GM12874 (cell line): ENCODE measurements around the gene SLC4A7.

Source experiments
- TF ChIP-seq, protein P1 (sequence below): IDR thresholded peaks from 2 replicates; pipeline ENCODE4 v1.5.1; 2011; ENCODE audit warnings: low read depth, mild to moderate bottlenecking, control low read depth, low read length, moderate library complexity; ENCODE audit not compliant: insufficient read depth

Gene SLC4A7

DNA sequence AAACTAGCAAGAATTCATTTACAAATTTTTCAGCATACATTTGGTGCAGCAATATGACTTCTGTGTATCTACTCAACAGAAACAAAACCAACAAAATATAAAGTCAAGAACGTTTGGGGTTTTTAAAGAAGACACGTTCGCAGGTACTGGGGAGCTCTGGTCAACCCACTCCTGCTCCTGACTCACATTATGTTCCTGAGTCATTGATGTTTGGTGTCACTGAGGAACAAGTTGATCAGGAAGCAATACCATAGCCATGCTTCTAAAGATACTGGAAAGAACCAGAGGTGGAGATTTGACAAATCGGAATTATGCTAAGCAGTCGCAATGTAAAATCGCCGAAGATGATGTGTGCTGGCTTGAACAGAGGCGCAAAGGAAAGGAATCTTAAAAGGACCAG lies 22.0 kb downstream of the SLC4A7 start:
- TF ChIP-seq, protein P1, sequence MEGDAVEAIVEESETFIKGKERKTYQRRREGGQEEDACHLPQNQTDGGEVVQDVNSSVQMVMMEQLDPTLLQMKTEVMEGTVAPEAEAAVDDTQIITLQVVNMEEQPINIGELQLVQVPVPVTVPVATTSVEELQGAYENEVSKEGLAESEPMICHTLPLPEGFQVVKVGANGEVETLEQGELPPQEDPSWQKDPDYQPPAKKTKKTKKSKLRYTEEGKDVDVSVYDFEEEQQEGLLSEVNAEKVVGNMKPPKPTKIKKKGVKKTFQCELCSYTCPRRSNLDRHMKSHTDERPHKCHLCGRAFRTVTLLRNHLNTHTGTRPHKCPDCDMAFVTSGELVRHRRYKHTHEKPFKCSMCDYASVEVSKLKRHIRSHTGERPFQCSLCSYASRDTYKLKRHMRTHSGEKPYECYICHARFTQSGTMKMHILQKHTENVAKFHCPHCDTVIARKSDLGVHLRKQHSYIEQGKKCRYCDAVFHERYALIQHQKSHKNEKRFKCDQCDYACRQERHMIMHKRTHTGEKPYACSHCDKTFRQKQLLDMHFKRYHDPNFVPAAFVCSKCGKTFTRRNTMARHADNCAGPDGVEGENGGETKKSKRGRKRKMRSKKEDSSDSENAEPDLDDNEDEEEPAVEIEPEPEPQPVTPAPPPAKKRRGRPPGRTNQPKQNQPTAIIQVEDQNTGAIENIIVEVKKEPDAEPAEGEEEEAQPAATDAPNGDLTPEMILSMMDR, result no peak

DNA sequence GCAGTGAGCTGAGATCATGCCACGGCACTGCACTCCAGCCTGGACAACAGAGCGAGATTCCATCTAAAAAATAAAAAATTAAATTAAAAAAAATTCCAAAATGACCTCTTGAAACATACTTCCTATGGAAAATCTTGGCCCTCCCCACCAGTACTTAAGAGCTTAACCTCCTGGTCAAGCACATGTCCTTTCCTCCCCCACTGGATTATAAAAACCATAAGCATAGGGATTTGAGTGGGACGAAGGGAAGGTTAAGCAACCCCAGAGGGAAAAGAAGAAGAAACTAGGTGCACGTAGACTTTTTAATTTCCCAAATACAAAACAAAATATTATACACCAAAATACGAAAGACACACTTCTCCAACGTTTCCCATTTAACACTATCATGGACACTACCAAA lies 25.3 kb downstream of the SLC4A7 start:
- TF ChIP-seq, protein P1, result no peak

DNA sequence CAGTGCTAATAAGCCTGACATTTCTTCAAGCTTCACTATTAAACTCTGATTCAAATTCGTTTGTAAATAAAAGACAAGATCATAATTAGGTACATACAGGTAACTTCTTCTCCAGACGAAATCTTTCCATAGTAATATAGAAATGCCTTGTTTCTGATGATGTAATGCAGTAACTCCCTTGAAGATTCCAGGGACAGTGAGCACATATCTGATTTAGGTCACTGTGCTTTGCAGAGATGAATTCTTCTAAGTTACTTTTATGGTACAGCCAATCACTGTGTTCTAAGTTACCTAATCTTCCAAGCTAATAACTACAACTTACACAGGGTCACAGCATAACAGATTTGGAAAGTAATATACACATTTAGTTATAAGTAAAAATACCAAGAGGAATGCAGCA lies 27.6 kb downstream of the SLC4A7 start:
- TF ChIP-seq, protein P1, result no peak

DNA sequence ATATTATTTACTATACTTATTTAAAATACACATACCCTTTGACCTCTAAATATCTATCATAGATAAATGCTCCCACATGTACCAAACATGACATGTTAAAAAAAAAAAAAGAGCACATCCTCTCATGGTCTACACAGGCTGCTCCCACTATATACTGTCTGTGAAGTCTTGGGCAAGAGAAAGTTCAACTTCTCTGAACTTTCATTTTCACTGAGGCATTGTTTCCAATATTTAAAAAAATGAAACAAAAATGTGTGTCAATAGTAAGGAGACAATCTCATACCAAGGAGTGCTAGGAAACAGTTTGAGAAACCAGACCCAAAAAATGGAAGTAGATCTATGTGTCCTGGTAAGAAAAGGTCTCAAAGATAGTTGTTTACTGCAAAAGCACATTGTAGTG lies 29.3 kb downstream of the SLC4A7 start:
- TF ChIP-seq, protein P1, result no peak

DNA sequence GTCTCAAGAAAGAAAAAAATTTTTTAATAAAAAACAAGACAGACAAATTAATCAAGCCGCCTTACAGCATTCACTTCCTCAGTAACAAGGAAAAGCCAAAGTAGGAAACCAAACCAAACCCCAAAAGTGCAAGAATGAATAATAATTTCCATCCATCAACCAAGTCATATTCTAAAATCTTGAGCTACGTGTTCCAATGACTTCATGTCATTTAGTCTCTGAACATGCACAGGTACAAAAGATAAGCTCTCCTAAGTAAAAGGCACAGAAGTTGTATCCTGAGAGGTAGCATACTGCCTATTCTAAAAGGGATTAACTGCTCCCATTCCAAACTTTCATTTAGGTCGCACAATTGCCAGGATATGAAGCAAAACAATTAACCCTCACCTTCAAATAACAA lies 29.7 kb downstream of the SLC4A7 start:
- TF ChIP-seq, protein P1, result no peak

DNA sequence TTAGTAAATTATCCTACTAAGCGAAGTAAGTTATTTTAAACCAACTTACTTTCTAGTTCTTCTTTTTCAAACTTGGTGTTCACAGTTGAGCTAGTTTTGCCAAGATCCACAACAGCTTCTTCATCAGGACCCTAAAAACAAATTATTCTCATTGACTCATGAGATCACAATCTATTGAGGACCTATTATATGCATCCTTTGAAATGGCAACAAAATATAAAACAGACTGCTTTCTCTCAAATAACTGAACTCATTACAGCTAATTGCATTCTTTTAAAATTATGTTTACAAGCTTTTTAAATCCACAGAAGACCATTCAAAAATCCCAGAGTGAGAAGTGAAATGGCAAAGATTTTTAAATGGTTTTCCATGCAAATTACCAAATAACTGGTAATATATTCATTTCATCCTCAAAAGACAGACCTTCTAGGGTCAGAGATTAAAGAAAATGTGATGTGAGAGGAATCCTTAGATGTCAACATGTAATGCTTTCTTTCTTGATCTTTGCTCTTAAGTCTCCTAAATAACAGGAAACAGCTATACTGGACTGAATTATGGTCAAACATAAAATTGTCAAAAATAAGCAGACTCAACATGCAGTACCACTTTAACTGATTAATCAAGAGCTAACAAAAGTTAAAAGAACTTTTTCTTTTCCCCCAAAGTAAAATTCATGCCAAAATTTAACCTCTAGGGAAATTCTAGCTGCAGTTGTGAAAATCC lies 31.7 kb downstream of the SLC4A7 start:
- TF ChIP-seq, protein P1, result no peak

DNA sequence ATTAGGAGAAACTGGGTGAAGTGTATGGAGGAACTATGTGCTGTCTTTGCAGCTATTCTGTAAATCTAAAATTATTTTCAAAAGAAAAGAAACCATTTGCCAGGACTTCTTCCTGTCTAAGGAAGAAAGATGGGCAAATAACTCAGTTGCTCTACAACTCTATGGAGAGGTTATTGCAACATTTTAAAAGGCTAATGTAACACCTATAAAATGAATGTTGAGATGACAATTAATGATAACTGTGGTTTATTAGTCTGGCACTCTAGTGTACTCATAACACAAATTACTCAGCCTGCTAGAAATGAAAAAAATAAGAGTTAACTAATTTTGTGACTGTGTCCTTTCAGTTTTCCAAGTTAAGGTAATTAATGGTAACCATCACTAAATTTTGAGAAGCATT lies 32.3 kb downstream of the SLC4A7 start:
- TF ChIP-seq, protein P1, result no peak
